ENCODE data around the gene ACTMAP. TPM values are rescaled to one million over a fixed set of nuclear protein-coding genes. Genes with fewer than 3 reads are reported as not detected.
"Not testable (repeated sequence)": the region's sequence is repeated elsewhere in the genome, so short reads cannot be mapped to it uniquely, and the experiment has no call there.

Gene ACTMAP
- total and polyA plus RNA-seq, 12 donors, result 3.6 to 12.8 (median 8.4) TPM

- no peak for TF ChIP-seq CTCF (IDR thresholded peaks at IDR 0.05)
- Histone ChIP-seq H3K36me3 (peaks cover 0 to 38% (median 28%) of the 10 kb centered on the region in 9 donors), H3K4me3 (no peak overlapping the region), H3K27ac (no peak overlapping the region), H3K4me1 (peaks cover 0 to 8% (median 0%) of the 10 kb centered on the region in 9 donors), H3K27me3 (no peaks in the 10 kb centered on the region), H3K9me3 (peaks cover 0 to 4% (median 0%) of the 10 kb centered on the region in 11 donors)
- intact Hi-C loops (cut with DNase I), result no loop called here
- no peak for DNase-seq
- ATAC-seq, result no peak
- 81 to 88% methylated on average over 5 of the region's 5 CpGs for WGBS, 2 donors
These were observed 18.6 kb upstream of the ACTMAP start for GRCh38 chr19:40768869-40769268.

- H3K4me3 ChIP-seq; H3K27ac ChIP-seq; intact Hi-C loops (cut with DNase I); H3K27me3 ChIP-seq; H3K4me1 ChIP-seq; H3K9me3 ChIP-seq; ATAC-seq; DNase-seq: not testable (repeated sequence)
- peaks cover 0 to 60% (median 52%) of the 10 kb centered on the region in 9 donors for H3K36me3 ChIP-seq
- WGBS, 2 donors, result 97 to 98% methylated on average over 13 of the region's 13 CpGs
These were observed 16.1 kb upstream of the ACTMAP start for GRCh38 chr19:40766385-40766784.

GRCh38 chr19:40763963-40764362 lies 13.7 kb upstream of the ACTMAP start:
- Histone ChIP-seq H3K4me3 (no peak overlapping the region), H3K27me3 (no peaks in the 10 kb centered on the region), H3K9me3 (no peaks in the 10 kb centered on the region), H3K27ac (no peak overlapping the region), H3K4me1 (peaks cover 0 to 15% (median 7%) of the 10 kb centered on the region in 9 donors), H3K36me3 (peaks cover 0 to 85% (median 77%) of the 10 kb centered on the region in 9 donors)
- TF ChIP-seq CTCF (IDR thresholded peaks at IDR 0.05), result no peak
- intact Hi-C loops (cut with DNase I), result no loop called here
- no peak for ATAC-seq
- no peak for DNase-seq
- 89 to 92% methylated on average over 10 of the region's 10 CpGs for WGBS, 2 donors

GRCh38 chr19:40763526-40763925 lies 13.2 kb upstream of the ACTMAP start:
- ATAC-seq (no peak), DNase-seq (no peak)
- Histone ChIP-seq H3K4me3 (no peak overlapping the region), H3K27ac (no peak overlapping the region), H3K9me3 (no peaks in the 10 kb centered on the region), H3K27me3 (no peaks in the 10 kb centered on the region), H3K36me3 (peaks cover 0 to 89% (median 81%) of the 10 kb centered on the region in 9 donors), H3K4me1 (peaks cover 0 to 15% (median 7%) of the 10 kb centered on the region in 9 donors)
- WGBS, 2 donors, result 92 to 95% methylated on average over 7 of the region's 7 CpGs
- TF ChIP-seq CTCF (IDR thresholded peaks at IDR 0.05), result no peak
- intact Hi-C loops (cut with DNase I), result no loop called here

- H3K36me3 ChIP-seq, result peaks cover 0 to 95% (median 87%) of the 10 kb centered on the region in 9 donors
- DNase-seq, result no peak
- WGBS, 2 donors, result 92 to 93% methylated on average over 17 of the region's 17 CpGs
- no peak overlapping the region for H3K27ac ChIP-seq
- H3K4me3 ChIP-seq, result no peak overlapping the region
- no peaks in the 10 kb centered on the region for H3K27me3 ChIP-seq
- TF ChIP-seq CTCF (IDR thresholded peaks at IDR 0.05), result no peak
- H3K9me3 ChIP-seq, result no peaks in the 10 kb centered on the region
- ATAC-seq, result no peak
- intact Hi-C loops (cut with DNase I), result no loop called here
- H3K4me1 ChIP-seq, result peaks cover 0 to 15% (median 7%) of the 10 kb centered on the region in 9 donors
These were observed 12.6 kb upstream of the ACTMAP start for GRCh38 chr19:40762754-40763470.

Data from heart right ventricle (tissue), 16 donors.